RKO (cell line): ENCODE measurements around the gene TCTA.

ENCODE experiments used
- DNase-seq: peaks from one replicate; pipeline ENCODE4 v3.0.0-alpha.2; 2016; ENCODE audit warnings: low spot score

Gene TCTA

DNA sequence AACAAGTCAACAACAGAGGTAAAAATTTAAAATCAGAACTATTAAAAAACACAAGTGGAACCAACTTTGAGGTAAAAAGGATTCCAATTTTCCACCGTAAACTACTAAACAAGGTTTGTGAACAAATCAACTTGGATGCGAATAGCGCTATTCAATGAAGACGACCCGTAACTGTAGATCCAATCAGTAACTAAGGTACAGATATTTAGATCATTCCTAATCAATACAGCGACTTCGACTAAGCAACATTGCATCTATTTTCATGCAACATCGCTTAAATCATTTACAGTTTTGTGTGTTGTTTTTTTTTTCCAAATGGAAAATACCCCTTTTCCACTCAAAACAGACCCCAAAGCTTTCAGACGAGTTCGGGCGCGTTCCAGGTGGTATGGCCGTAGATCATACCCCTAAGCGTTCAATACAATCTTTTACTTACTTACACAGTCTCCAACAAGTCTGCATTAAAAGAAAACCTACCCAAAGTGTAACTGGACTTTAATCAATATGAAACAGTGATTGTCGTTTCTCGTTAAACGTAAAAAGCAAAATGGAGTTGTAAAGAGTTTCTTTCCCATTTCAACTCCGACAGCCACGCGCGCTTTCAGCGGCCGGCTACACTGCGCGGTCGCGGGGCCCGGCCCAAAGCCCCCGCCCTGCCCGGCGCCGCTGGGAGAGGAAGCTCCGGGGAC, 1.2 kb upstream of the TCTA start:
- no peak for DNase-seq

DNA sequence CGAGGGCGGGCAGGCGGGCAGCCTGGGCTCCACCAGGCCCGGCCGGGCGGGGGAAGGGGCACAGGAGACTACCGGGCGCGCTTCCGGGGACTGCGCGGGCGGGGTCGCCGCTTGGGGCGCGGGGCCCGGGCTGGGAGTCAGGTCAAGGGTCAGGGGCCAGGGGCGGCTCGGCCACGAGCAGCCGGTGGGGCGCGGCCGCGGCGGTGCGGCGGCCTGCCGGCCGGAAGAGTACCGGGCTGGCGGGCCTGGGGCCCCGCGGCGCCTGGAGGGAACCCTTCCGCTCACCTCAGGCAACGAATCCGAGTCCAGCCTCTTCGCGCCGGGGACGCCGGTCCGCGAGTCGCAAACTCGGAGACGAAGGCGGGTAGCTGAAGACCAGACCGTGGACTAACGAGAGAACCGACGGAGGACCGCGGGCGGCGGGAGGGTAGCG, 672 bp upstream of the TCTA start:
- DNase-seq, result peak; percentile 40

DNA sequence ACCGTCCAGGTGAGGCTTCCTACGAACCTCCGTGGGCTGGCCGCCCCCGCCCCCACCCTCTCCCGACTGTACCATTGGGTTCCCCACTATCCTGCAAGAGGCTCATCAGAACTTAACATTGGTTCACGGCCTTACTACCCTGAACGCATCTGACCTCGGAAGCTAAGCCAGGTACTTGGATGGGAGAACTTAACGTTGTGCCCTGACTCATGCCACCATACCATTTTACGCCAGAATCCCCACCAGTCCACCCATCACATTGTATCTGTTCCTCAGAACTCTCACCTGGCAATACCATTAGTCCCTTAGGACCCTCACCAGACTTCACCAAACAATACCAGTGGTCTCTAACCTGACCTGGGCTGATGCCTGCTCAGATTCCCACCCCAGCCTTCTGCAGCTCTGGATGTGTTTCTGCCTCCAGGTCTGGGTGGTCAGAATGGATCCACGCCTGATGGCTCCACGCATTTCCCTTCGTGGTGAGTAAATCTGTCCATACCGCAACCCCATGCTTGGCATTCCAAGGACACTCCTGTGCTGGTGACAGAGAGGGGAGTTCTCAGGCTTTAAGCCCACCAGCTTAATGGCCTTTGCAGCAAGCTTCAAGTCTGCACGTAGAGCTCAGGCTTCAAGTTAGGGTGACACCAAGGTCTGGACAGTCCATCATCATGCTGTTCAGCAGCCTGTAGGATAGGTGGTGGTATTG, 562 bp downstream of the TCTA start:
- DNase-seq, result peak; percentile 34

DNA sequence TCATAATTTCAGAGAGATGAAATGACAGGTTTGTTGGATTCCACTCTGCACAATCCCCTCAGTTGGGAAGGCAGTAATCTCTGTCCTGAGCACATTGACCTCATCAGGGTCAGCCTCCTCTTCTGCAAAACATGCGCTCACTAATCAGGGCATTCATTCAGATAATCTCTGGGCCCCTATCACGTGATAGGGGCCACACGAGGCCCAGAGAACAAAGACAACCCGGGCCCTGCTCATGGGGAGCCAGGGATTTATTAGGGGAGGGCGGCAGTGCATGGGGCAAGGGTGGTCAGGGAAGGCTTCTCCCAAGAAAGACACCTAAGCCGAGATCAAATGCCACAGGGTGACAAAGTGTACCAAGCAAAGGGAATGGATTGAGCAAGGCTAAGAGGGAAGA, 1.1 kb downstream of the TCTA start:
- DNase-seq, result no peak

DNA sequence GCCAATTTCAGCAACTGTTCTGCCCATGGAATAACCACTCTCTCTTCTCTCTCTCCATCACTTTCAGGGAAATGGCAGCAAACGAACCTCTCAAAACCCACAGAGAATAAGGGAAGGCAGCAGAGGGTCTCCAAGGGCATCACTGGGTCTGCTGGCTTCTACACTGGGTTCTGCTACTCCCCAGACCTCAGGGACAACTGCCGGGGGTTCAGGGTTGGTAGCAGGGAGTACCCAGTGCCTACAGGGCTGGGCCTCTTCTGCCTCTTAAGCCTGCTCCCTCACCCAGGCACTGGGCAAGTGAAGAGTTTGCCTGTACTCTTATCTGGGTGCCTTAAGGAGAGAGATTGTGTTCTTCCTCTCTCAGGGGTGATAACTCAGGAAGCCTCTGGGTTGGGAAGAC, 2.5 kb downstream of the TCTA start:
- DNase-seq, result no peak

DNA sequence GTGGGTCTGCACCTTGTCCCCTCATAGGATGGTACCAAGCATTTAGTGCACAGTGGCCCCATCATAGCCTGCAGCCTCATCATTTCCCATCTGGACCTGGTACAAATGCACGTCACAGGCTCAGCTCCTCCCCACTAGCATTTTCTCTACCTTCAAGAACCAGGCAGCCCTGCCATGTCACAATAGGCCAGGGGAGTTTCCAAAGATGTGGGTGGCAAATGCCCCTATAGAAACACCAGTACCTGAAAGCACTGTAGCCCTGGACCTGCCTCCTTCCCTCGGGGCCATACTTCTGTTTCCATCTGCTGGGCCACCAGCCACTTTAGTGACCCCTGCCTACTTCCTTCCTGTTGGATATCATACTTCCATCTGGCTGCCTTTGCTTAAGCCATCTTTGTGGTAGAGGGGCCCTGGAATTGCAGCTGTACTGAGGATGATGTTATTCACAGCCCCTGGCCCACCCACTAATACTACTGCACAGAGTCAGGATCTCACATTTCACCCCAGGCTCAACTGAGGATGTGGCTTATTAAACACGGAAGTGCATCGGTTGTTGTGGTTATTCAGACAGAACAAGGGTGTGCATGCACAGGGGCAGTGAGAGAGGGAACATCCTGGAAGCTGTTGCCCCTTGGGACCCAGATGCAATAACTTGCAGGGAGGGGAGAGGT, 3.8 kb downstream of the TCTA start:
- no peak for DNase-seq

DNA sequence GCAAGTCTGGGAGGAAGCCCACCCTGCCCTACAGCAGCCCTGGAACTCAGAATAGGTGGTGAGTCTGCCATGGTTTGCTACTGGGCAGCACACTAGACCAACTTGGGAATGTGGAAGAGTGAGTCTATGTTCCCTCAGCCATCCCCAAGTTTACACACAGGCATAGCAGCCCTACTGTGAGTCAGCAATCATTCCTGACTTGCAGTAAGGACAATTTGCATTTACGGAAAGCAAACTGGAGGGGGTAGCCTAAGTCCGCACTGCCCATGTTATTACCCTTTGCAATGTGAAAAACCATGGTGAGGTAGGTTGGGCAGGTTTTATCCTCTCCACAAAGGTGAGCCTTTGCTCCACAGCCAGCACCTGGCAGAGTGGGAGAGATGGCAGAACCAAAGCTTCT, 4.6 kb downstream of the TCTA start:
- no peak for DNase-seq

DNA sequence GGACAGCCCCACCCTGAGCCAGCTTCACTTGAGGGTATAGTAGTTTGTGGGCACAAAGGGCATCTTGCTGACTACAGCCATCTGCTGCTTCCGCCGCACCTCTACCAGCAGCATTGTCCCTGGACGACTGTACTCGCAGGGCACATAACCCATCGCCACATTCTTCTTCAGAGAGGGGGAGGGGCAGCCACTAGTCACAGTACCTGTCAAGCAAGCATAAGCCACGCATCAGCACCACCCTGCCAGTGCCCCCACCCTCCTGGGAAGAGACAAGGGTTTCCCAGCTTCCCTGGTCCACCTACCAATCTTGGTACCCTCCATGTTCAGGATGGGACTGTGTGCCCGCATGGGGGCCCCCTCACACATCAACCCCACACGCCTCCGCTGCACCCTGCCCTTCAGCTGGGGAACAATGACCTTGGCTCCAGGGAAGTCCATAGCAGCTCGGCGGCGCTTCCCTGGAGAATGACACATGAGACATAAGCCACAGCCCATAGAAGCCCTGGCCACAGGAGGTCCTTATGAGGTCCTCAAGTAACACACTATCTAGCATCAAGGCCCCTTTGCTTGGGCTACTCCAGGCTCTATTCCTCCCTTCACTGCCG, 5.4 kb downstream of the TCTA start:
- DNase-seq, result no peak

DNA sequence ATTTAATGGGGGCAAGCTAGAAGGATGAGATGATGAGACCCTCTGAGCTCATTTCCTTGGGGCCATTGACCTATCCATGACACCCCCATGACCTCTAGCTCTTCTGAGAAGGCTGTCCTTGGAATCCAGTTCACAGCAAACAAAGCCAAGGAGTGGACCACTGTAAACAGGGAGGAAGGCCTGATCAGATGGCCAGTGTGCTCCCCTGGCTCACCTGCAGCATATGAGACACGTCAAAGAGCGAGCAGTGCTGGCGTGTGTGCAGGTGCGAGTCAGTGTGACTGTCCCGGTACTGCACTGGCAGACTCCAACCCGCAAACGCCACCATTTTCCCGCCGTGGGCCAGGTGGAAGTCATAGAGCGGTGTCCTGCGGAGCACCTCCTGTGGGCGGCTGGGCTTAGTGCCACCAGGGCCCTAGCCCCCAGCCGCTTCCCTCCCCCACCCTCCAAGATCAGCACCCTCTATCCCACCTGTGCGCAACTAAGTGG, 9.7 kb downstream of the TCTA start:
- DNase-seq, result no peak

DNA sequence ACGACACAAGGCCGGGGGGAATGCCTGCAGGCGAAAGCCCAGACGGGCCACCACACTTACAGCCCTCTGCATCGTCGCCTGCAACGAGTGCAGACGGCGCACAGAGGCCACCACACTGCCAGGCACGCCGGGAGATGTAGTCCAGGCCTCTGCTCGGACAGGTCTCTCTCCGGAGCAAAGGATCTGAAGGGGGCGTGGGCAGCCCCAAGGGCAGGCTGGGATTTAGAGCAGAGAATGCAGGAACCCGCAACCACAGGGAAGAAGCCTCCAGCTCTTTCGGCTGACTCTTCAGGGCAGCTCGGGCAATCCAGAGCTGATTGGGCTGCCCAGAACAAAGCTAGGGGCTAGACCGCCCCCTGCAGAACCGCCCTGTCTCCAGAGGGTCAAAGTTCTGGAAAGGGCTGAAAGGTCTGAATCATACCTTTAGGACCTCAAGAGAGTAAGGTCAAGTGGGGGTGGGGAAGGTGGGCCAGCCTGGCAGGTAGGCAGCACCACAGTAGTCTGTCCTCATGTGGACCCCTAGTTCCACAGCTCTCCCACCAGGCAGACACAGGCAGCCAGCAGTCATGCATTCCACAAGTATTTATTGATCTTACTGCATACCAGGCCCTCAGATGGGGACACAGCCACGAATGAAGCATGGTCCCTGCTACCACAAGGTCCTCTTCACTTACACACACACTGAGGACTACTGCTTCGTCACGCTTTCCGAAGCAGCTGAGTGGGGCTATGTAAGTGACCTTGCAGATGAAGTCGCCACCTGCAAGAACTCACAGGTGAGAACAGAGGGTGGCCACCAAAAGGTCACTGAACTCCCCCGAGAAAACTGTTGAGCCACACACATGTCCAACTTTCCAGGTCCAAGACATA, 10.4 kb downstream of the TCTA start, which contains the start of gene AMT:
AMT (minus strand) TSS at position 95 of the 870 bp plus-strand sequence; CDS start at position 72, 23 bp downstream.
- no peak for DNase-seq

DNA sequence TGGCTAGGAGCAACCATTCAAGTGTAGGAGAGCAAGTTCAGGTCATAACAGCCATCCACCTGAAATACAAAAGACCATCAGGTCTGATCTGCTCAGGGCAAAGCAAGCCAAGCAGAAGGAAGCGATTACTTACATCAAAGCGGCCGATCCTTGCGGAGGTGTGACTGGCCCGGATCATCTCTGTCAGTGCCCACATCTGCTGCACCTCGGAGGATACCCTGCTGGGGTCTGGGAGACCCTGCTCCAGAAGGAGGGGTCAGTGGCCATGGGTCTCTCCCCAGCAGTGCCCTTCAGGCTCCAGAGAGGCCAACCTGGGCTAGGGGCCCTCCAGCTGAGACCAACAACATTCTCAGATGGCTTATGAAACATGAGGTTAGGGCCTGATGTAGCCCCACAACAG, 12.6 kb downstream of the TCTA start:
- no peak for DNase-seq

DNA sequence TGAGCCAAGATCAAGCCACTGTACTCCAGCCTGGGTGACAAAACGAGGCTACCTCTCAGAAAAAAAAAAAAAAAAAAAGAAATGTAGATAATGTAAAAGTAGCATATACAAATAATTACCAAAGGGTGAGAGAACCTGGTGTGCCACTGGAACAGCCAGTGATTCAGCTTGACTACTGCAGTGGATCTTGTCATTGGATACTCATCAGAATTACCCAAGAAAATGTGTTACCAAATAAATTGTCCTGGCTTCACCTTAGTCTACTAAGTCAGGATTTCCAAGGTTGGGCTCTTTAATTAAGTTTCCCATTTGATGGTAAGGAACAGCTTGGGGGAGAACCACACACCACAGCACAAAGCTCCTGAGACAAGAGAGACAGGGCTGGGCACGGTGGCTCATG, 15.4 kb downstream of the TCTA start:
- DNase-seq, result peak; percentile 32

DNA sequence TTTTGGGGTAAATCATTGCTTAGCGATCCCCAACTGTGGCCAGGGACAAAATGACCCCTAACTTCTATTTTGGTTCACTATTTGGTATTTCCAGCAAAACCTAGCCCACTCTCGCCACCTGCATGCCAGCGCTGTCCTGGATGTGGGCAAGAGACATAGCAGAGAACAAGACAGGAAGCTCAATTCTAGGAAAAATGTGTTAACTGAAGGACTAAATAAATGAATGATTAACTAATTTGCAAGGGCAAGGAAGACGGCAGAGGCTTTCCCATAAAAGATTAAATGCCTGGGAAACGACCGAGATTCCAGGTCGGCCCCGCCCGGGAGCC, 16.5 kb downstream of the TCTA start:
- no peak for DNase-seq

DNA sequence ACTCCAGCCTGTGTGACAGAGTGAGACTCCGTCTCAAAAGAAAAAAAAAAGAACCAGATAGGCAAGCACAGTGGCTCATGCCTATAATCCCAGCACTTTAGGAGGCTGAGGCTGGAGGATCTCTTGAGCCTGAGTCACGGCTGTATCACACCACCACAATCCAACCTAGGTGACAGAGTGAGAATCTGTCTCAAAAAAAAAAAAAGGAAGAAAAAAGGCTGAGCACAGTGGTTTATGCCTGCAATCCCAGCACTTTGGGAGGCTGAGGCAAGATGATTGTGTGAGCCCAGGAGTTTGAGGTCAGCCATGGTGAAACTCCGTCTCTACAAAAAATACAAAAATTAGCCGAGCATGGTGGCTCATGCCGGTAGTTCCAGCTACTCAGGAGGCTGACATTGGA, 22.5 kb downstream of the TCTA start:
- no peak for DNase-seq

DNA sequence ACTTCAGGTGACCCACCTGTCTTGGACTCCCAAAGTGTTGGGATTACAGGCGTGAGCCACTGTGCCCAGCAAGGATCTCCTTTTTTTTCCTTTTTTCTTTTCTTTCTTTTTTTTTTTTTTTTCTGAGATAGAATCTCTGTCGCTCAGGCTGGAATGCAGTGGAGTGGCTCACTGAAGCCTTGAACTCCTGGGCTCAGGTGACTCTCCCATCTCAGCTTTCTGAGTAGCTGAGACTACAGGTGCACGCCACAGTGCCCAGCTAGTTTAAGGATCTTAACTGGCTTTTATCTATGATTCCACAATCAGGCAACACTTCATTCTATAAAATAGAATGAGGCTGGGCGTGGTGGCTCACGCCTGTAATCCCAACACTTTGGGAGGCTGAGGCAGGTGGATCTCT, 33.2 kb downstream of the TCTA start:
- DNase-seq, result no peak

DNA sequence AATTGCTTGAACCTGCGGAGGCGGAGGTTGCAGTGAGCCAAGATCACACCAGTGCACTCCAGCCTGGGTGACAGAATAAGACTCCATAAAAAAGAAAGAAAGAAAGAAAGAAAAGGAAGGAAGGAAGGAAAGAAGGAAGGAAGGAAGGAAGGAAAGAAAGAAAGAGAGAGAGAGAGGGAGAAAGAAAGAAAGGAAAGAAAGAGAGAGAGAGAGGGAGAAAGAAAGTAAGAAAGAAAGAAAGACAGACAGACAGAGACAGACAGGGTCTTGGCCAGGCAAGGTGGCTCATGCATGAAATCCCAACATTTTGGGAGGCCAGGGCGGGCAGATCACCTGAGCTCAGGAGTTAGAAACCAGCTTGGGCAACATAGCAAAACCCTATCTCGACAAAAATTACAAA, 41.4 kb downstream of the TCTA start:
- DNase-seq, result no peak

DNA sequence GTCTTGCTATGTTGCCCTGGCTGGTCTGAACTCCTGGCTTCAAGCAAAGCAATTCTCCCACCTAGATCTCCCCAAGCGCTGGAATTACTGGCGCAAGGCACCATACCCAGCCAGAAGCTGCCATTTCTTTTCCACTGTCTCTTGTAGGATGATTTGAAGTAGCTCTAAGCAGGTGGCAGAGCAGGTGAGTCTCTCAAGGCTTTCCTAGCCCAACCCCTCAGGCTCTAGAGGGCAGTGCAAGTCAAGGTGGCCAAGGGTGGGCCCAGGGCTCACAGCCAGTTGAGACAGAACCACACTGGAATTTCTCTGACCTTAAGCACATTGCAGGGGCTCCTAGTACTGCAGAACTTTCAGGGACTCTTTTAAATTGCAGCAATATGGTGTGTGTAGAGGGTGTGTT, 42.2 kb downstream of the TCTA start:
- DNase-seq, result no peak

DNA sequence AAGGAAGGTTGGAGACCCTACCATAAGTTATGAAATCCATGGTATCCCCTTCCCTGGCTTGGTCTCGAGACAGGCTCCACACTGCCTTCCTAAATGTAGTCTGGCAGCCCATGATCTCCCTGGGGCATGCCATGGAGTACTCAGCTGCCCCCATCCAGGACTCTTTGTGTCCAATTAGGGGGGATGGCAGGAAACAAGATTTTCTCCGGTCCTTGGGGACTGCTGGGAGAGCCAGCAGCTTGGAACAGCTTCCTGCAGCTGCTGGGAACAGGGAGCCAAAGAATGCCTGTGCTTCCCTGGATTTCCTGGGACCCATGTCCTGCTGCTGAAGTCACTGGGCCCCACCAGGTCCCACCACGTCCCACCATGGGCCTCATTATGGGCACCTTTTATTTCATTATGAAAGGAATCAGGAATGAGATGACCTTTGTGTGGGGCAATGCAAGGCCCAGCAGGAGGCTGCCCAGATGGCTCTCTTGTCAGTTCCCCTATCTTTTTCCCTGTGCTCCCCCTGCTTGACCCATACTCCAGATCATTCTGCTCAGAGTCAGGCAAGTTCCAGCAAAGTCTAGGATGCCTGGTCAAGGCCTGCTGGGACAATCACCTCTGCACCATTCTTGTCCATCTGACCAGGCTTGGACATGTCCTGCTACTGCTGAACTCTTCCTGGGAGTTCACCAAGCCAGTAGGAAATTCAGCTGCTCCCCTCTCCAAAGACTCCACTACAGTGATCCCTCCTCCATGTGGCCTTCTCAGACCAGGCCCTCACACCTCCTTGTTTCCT, 42.9 kb downstream of the TCTA start:
- DNase-seq, result no peak

DNA sequence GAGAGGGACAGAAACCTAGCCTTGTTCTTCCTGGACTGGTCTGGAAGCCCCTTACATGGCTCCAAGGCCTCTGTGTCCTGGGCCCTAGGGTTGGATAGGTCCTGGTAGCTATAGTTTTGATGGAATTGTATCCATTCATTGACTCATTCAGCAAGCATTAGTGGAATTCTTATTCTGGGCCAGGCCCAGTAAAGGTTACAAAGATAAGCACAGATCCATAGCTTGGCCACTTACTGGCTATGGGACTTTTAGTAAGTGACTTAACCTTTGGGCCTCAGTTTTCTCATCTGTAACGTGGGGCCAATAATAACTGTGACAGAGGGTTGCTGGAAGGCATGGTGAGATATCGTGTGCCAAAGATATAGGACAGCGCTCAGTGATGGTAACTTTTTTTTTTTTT, 44.2 kb downstream of the TCTA start:
- no peak for DNase-seq

DNA sequence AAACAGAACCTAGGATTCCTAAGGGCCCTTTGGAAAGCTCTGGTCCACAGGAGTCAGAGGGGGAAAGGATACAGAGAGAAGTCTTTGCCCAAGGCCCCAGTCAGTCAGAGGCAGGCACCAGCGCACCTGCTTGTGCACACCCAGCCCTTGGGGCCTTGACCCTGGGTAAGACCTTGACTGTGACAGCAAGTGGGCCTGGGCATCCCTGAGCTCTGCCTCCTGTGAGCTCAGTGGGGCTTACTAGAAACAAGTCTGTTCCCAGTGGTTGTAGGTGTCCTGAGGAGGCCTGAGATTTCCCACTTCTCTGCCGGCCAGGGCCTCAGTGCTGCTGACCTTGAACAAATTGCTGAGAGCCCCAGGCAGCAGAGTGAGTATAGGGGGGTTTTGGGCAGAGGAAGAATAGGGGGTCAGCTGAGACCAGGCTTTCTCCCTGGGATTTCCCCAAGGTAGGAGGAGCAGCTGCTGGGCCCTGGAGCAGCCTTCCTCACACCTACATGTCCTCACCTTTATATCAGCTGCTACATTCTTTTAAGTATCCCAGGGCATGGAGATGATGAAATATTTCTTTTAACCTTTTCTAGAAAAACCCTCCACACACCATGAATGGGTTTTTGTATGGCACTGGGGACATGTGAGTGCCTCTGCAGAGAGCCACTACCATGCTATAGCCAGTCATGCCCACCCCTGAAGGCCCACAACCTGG, 48.1 kb downstream of the TCTA start:
- DNase-seq, result no peak
